Psoas muscle (tissue), 8 donors: Measurements from ENCODE around the gene CACNG7. TPM values are rescaled to one million over a fixed set of nuclear protein-coding genes. Genes with fewer than 3 reads are reported as not detected.

Experiments
- ATAC-seq, 4 donors: fragments of 200-7000 bp; cut with Tn5 transposase; one replicate each; pipeline ENCODE4 v1.9.1; 2020; ENCODE audit warnings: moderate library complexity in 3 of 4, mild to moderate bottlenecking in 2 of 4
- DNase-seq, 2 donors: peaks; one replicate each; pipeline ENCODE4 v3.0.0-alpha.2; 2020
- H3K27ac ChIP-seq: fragments of 200-600 bp; one replicate; pipeline ENCODE4 v1.8.0; 2022
- H3K27me3 ChIP-seq, 3 donors: fragments of 200-600 bp in 1 of 3; one replicate each; pipeline versions ENCODE4 v1.6.1 to v1.8.0; 2013 to 2022; ENCODE audit warnings: low read length in 2 of 3, mild to moderate bottlenecking in 2 of 3, moderate library complexity in 1 of 3; ENCODE audit not compliant: insufficient read depth in 3 of 3
- H3K36me3 ChIP-seq, 2 donors: fragments of 200-600 bp in 1 of 2; one replicate each; pipeline versions ENCODE4 v1.6.1 to v1.8.0; 2013 to 2022; ENCODE audit warnings: low read depth in 1 of 2, mild to moderate bottlenecking in 1 of 2, moderate library complexity in 1 of 2; ENCODE audit not compliant: insufficient read depth in 1 of 2
- H3K4me1 ChIP-seq: fragments of 200-600 bp; one replicate; pipeline ENCODE4 v1.8.0; 2022
- H3K4me3 ChIP-seq: fragments of 200-600 bp; one replicate; pipeline ENCODE4 v1.8.0; 2022; ENCODE audit warnings: mild to moderate bottlenecking
- H3K9me3 ChIP-seq: fragments of 200-600 bp; one replicate; pipeline ENCODE4 v1.8.0; 2022
- CTCF ChIP-seq: fragments of 200-600 bp; IDR thresholded peaks from one replicate; pipeline ENCODE4 v1.8.0; 2022; ENCODE audit warnings: antibody characterized with exemption
- WGBS, 3 donors: extraction: QIAGEN DNeasy Blood & Tissue Kit; methylation state at CpG; one replicate each; pipeline versions ENCODE4 v1.1.6 to v1.1.7; 2013; 5-methylcytosine and 5-hydroxymethylcytosine counted together
- intact Hi-C, 2 donors: fragments of 100-400 bp; cut with DNase I; formaldehyde crosslinking; loops; one replicate each; pipeline versions ENCODE4 v1.11.0 to v1.14.2; 2022
- polyA plus RNA-seq, 3 donors: library from polyadenylated mRNA; stranded (reverse); fragments of 200-250 nt; gene quantifications; one replicate each; pipeline ENCODE4 v1.2.3, GENCODE V29; 2013
- total RNA-seq, 4 donors: library from RNA; stranded (reverse); fragmentation: NEBNext Ultra II Directional in 2 of 4; extraction: Animal tissue kit (Norgen Biotek cat#: 25700) in 2 of 4; gene quantifications; one replicate each; pipeline versions ENCODE4 v1.2.1 to v1.2.4, GENCODE V29; 2021 to 2023
- donor health status: healthy with polysubstance abuse.
- donor health status: DM: no; HTN: no; CAD: no; lungs with moderate emphysema.
- donor health status: Bipolar disorder and iron deficiency.
- donor health status: healthy.
- donor health status: DM: yes; HTN: yes; CAD: no.
- donor health status: DM: no; HTN: no; CAD: no.
- donor health status: DM: no; HTN: no; CAD: no.
- donor health status: DM: yes; HTN: yes; CAD: no.

The CACNG7 gene
- total and polyA plus RNA-seq, 7 donors = 0.05 TPM; not detected in 6

- 0 to 1% (median 1%) methylated on average over 12 to 13 of the region's 13 CpGs for WGBS, 3 donors
- TF ChIP-seq CTCF = no peak
- DNase-seq (peak in 1 of 2 donors; percentile 17), ATAC-seq (no peak)
- H3K27me3 ChIP-seq = peaks cover 0 to 76% (median 39%) of the 10 kb centered on the region in 3 donors
- no peaks in the 10 kb centered on the region for H3K36me3 ChIP-seq
- H3K4me1 ChIP-seq = peaks cover 8% of the 10 kb centered on the region
- no peak overlapping the region for H3K27ac ChIP-seq
- no peaks in the 10 kb centered on the region for H3K9me3 ChIP-seq
- intact Hi-C loops = no loop called here
- no peak overlapping the region for H3K4me3 ChIP-seq
These were observed 1.1 kb downstream of the CACNG7 start for GRCh38 chr19:53910170-53910518.

- WGBS, 3 donors = 64 to 73% (median 70%) methylated on average over 17 to 18 of the region's 18 CpGs
- no peak for TF ChIP-seq CTCF
- Histone ChIP-seq H3K36me3 (no peaks in the 10 kb centered on the region), H3K4me1 (peaks cover 8% of the 10 kb centered on the region), H3K9me3 (no peaks in the 10 kb centered on the region), H3K4me3 (no peak overlapping the region), H3K27me3 (peaks cover 0 to 60% (median 35%) of the 10 kb centered on the region in 3 donors), H3K27ac (no peak overlapping the region)
- intact Hi-C loops = no loop called here
- no peak for DNase-seq
- no peak for ATAC-seq
These were observed 3.6 kb downstream of the CACNG7 start for GRCh38 chr19:53912653-53913052.

- H3K4me3 ChIP-seq = no peak overlapping the region
- ATAC-seq (no peak), DNase-seq (no peak)
- TF ChIP-seq CTCF = no peak
- WGBS, 3 donors = 55 to 59% (median 58%) methylated on average over 8 of the region's 8 CpGs
- no peaks in the 10 kb centered on the region for H3K36me3 ChIP-seq
- no peaks in the 10 kb centered on the region for H3K4me1 ChIP-seq
- H3K9me3 ChIP-seq = no peaks in the 10 kb centered on the region
- intact Hi-C loops = no loop called here
- peaks cover 0 to 38% (median 16%) of the 10 kb centered on the region in 3 donors for H3K27me3 ChIP-seq
- H3K27ac ChIP-seq = no peak overlapping the region
These were observed 5.9 kb downstream of the CACNG7 start for GRCh38 chr19:53915000-53915399.

- Histone ChIP-seq H3K9me3 (no peaks in the 10 kb centered on the region), H3K27me3 (peaks cover 0 to 28% (median 12%) of the 10 kb centered on the region in 3 donors), H3K4me3 (no peak overlapping the region), H3K36me3 (no peaks in the 10 kb centered on the region), H3K27ac (no peak overlapping the region), H3K4me1 (no peaks in the 10 kb centered on the region)
- WGBS, 3 donors = 75 to 76% (median 75%) methylated on average over 6 of the region's 6 CpGs
- no peak for TF ChIP-seq CTCF
- intact Hi-C loops = no loop called here
- ATAC-seq (no peak), DNase-seq (no peak)
These were observed 6.9 kb downstream of the CACNG7 start for GRCh38 chr19:53916004-53916403.

GRCh38 chr19:53917356-53917755, 8.3 kb downstream of the CACNG7 start:
- TF ChIP-seq CTCF = no peak
- Histone ChIP-seq H3K4me3 (no peak overlapping the region), H3K27me3 (peaks cover 0 to 15% (median 7%) of the 10 kb centered on the region in 3 donors), H3K27ac (no peak overlapping the region), H3K9me3 (no peaks in the 10 kb centered on the region), H3K4me1 (no peaks in the 10 kb centered on the region), H3K36me3 (no peaks in the 10 kb centered on the region)
- intact Hi-C loops = no loop called here
- ATAC-seq (no peak), DNase-seq (no peak)
- 77 to 81% (median 80%) methylated on average over 7 of the region's 7 CpGs for WGBS, 3 donors
